ACC112 (cell line): Measurements from ENCODE around the gene DOCK9.

Experiments
- H2AFZ ChIP-seq: fragments of 200-600 bp; sonication (generic); one replicate; pipeline ENCODE4 v1.6.0; 2017; ENCODE audit warnings: antibody characterized with exemption, low read length; ENCODE audit not compliant: unreplicated experiment
- H3K27ac ChIP-seq: fragments of 200-600 bp; sonication (generic); 2 replicates; pipeline ENCODE4 v1.5.1; 2014; ENCODE audit warnings: low read depth, mild to moderate bottlenecking, antibody characterized with exemption, low read length, moderate library complexity
- H3K27me3 ChIP-seq: fragments of 200-600 bp; sonication (generic); 2 replicates; pipeline ENCODE4 v1.6.1; 2014; ENCODE audit warnings: mild to moderate bottlenecking, antibody characterized with exemption, low read length, moderate library complexity, mixed read lengths; ENCODE audit not compliant: insufficient read depth
- H3K36me3 ChIP-seq: fragments of 200-600 bp; sonication (generic); 2 replicates; pipeline ENCODE4 v1.6.1; 2016; ENCODE audit warnings: mild to moderate bottlenecking, antibody characterized with exemption, low read length, moderate library complexity, mixed read lengths; ENCODE audit not compliant: insufficient read depth
- H3K4me1 ChIP-seq: fragments of 200-600 bp; sonication (generic); one replicate; pipeline ENCODE4 v1.6.1; 2016; ENCODE audit warnings: low read length, mixed read lengths; ENCODE audit not compliant: insufficient read depth, unreplicated experiment, control insufficient read depth
- H3K4me3 ChIP-seq: fragments of 200-600 bp; sonication (generic); 2 replicates; pipeline ENCODE4 v1.5.1; 2014; ENCODE audit warnings: mild to moderate bottlenecking, low read depth, low read length
- H3K79me2 ChIP-seq: fragments of 200-600 bp; sonication (generic); one replicate; pipeline ENCODE4 v1.6.0; 2016; ENCODE audit warnings: low read length; ENCODE audit not compliant: control insufficient read depth, unreplicated experiment, insufficient read depth

The DOCK9 gene

GRCh38 chr13:99008577-99008976 lies 30.7 kb upstream of the DOCK9 start:
- no peak overlapping the region for H3K27ac ChIP-seq

GRCh38 chr13:99007414-99007986 lies 29.6 kb upstream of the DOCK9 start:
- Histone ChIP-seq H2AFZ (no peak overlapping the region), H3K4me1 (peaks cover 9% of the 10 kb centered on the region), H3K36me3 (no peaks in the 10 kb centered on the region), H3K79me2 (no peaks in the 10 kb centered on the region), H3K4me3 (no peak overlapping the region), H3K27ac (no peak overlapping the region), H3K27me3 (no peaks in the 10 kb centered on the region)

More at GRCh38 chr13:99008577-99008976, 30.7 kb upstream of the DOCK9 start:
- no peaks in the 10 kb centered on the region for H3K27me3 ChIP-seq
- H3K79me2 ChIP-seq: no peaks in the 10 kb centered on the region
- peaks cover 9% of the 10 kb centered on the region for H3K4me1 ChIP-seq
- no peak overlapping the region for H2AFZ ChIP-seq
- no peaks in the 10 kb centered on the region for H3K36me3 ChIP-seq
- no peak overlapping the region for H3K4me3 ChIP-seq

- H3K4me1 ChIP-seq: peaks cover 9% of the 10 kb centered on the region
- no peaks in the 10 kb centered on the region for H3K27me3 ChIP-seq
- H3K79me2 ChIP-seq: no peaks in the 10 kb centered on the region
- no peaks in the 10 kb centered on the region for H3K36me3 ChIP-seq
- no peak overlapping the region for H2AFZ ChIP-seq
- H3K27ac ChIP-seq: no peak overlapping the region
- no peak overlapping the region for H3K4me3 ChIP-seq
Observed at GRCh38 chr13:99005609-99006008, 27.7 kb upstream of the DOCK9 start.

- no peaks in the 10 kb centered on the region for H3K79me2 ChIP-seq
- H3K4me3 ChIP-seq: no peak overlapping the region
Observed at GRCh38 chr13:99004978-99005377, 27.1 kb upstream of the DOCK9 start.

GRCh38 chr13:99003851-99004471 lies 26.1 kb upstream of the DOCK9 start:
- H3K27me3 ChIP-seq: no peaks in the 10 kb centered on the region
- H2AFZ ChIP-seq: no peak overlapping the region
- H3K36me3 ChIP-seq: no peaks in the 10 kb centered on the region
- H3K27ac ChIP-seq: no peak overlapping the region
- no peaks in the 10 kb centered on the region for H3K79me2 ChIP-seq
- H3K4me1 ChIP-seq: peaks cover 15% of the 10 kb centered on the region
- no peak overlapping the region for H3K4me3 ChIP-seq

More at GRCh38 chr13:99004978-99005377, 27.1 kb upstream of the DOCK9 start:
- Histone ChIP-seq H3K27me3 (no peaks in the 10 kb centered on the region), H3K27ac (no peak overlapping the region), H3K36me3 (no peaks in the 10 kb centered on the region), H3K4me1 (peaks cover 9% of the 10 kb centered on the region), H2AFZ (no peak overlapping the region)

GRCh38 chr13:99003186-99003585 lies 25.3 kb upstream of the DOCK9 start:
- Histone ChIP-seq H3K36me3 (no peaks in the 10 kb centered on the region), H3K4me3 (no peak overlapping the region), H3K27me3 (no peaks in the 10 kb centered on the region), H2AFZ (no peak overlapping the region), H3K4me1 (peaks cover 23% of the 10 kb centered on the region), H3K79me2 (no peaks in the 10 kb centered on the region), H3K27ac (no peak overlapping the region)

- Histone ChIP-seq H3K27me3 (no peaks in the 10 kb centered on the region), H2AFZ (no peak overlapping the region), H3K79me2 (no peaks in the 10 kb centered on the region), H3K36me3 (no peaks in the 10 kb centered on the region), H3K27ac (no peak overlapping the region), H3K4me1 (peaks cover 25% of the 10 kb centered on the region), H3K4me3 (no peak overlapping the region)
Observed at GRCh38 chr13:99002172-99002710, 24.4 kb upstream of the DOCK9 start.

- Histone ChIP-seq H2AFZ (no peak overlapping the region), H3K4me1 (peaks cover 25% of the 10 kb centered on the region), H3K79me2 (no peaks in the 10 kb centered on the region)
Observed at GRCh38 chr13:99000137-99000536, 22.3 kb upstream of the DOCK9 start.

GRCh38 chr13:98999639-98999952 lies 21.7 kb upstream of the DOCK9 start:
- H3K4me3 ChIP-seq: no peak overlapping the region
- no peak overlapping the region for H3K27ac ChIP-seq
- no peaks in the 10 kb centered on the region for H3K27me3 ChIP-seq
- peaks cover 25% of the 10 kb centered on the region for H3K4me1 ChIP-seq
- no peaks in the 10 kb centered on the region for H3K36me3 ChIP-seq
- no peaks in the 10 kb centered on the region for H3K79me2 ChIP-seq
- H2AFZ ChIP-seq: no peak overlapping the region

More at GRCh38 chr13:99000137-99000536, 22.3 kb upstream of the DOCK9 start:
- no peak overlapping the region for H3K27ac ChIP-seq
- no peak overlapping the region for H3K4me3 ChIP-seq
- H3K36me3 ChIP-seq: no peaks in the 10 kb centered on the region
- H3K27me3 ChIP-seq: no peaks in the 10 kb centered on the region

GRCh38 chr13:98998831-98999638 lies 21.2 kb upstream of the DOCK9 start:
- Histone ChIP-seq H3K27ac (no peak overlapping the region), H2AFZ (no peak overlapping the region), H3K4me3 (no peak overlapping the region), H3K27me3 (no peaks in the 10 kb centered on the region), H3K4me1 (peaks cover 22% of the 10 kb centered on the region), H3K79me2 (no peaks in the 10 kb centered on the region), H3K36me3 (no peaks in the 10 kb centered on the region)
